ENCODE data around the gene TBL3. TPM values are rescaled to one million over a fixed set of nuclear protein-coding genes. Genes with fewer than 3 reads are reported as not detected.

The TBL3 gene
- total and polyA plus RNA-seq, 11 donors: 19.3 to 68.7 (median 22.0) TPM

GRCh38 chr16:1976951-1977874 lies 5.4 kb downstream of the TBL3 start:
- 92 to 94% (median 93%) methylated on average over 28 to 33 of the region's 33 CpGs for WGBS, 4 donors
- Histone ChIP-seq H3K9me3 (no peaks in the 10 kb centered on the region), H3K27ac (no peak overlapping the region), H3K27me3 (peaks cover 7 to 82% (median 36%) of the 10 kb centered on the region in 9 donors), H3K4me1 (peaks cover 0 to 38% (median 14%) of the 10 kb centered on the region in 12 donors), H3K4me3 (no peak overlapping the region), H3K36me3 (peaks cover 4 to 49% (median 41%) of the 10 kb centered on the region in 9 donors)
- intact Hi-C loops (cut with DNase I): no loop called here
- DNase-seq (peak in 1 of 5 donors; percentile 27), ATAC-seq (no peak)
- TF ChIP-seq, protein P1, sequence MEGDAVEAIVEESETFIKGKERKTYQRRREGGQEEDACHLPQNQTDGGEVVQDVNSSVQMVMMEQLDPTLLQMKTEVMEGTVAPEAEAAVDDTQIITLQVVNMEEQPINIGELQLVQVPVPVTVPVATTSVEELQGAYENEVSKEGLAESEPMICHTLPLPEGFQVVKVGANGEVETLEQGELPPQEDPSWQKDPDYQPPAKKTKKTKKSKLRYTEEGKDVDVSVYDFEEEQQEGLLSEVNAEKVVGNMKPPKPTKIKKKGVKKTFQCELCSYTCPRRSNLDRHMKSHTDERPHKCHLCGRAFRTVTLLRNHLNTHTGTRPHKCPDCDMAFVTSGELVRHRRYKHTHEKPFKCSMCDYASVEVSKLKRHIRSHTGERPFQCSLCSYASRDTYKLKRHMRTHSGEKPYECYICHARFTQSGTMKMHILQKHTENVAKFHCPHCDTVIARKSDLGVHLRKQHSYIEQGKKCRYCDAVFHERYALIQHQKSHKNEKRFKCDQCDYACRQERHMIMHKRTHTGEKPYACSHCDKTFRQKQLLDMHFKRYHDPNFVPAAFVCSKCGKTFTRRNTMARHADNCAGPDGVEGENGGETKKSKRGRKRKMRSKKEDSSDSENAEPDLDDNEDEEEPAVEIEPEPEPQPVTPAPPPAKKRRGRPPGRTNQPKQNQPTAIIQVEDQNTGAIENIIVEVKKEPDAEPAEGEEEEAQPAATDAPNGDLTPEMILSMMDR (IDR thresholded peaks at IDR 0.05): no peak
- no peak for TF ChIP-seq POLR2A (IDR thresholded peaks at IDR 0.05)

DNA sequence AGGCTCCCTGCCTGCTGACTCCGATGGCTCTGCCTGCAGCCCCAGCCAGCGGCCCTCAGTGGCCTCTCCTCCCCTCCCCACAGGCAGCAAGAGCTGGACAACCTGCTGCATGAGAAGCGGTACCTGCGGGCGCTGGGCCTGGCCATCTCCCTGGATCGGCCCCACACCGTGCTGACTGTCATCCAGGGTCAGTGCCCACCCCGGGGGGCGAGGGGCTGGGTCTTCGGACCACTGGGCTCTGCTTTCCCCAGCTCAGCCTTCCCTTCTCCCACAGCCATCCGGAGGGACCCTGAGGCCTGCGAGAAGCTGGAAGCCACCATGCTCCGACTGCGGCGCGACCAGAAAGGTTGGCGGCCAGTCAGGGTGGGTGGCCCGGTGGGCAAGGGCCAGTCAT lies 6.0 kb downstream of the TBL3 start:
- intact Hi-C loops (cut with DNase I): no loop called here
- Histone ChIP-seq H3K27me3 (peaks cover 7 to 89% (median 36%) of the 10 kb centered on the region in 9 donors), H3K36me3 (peaks cover 4 to 49% (median 41%) of the 10 kb centered on the region in 9 donors), H3K4me3 (no peak overlapping the region), H3K27ac (no peak overlapping the region), H3K4me1 (peaks cover 0 to 32% (median 9%) of the 10 kb centered on the region in 12 donors), H3K9me3 (no peaks in the 10 kb centered on the region)
- ATAC-seq (no peak), DNase-seq (no peak)
- 93 to 100% (median 96%) methylated on average over 2 to 18 of the region's 18 CpGs for WGBS, 4 donors
- no peak for TF ChIP-seq POLR2A (IDR thresholded peaks at IDR 0.05)
- TF ChIP-seq, protein P1 (IDR thresholded peaks at IDR 0.05): no peak

DNA sequence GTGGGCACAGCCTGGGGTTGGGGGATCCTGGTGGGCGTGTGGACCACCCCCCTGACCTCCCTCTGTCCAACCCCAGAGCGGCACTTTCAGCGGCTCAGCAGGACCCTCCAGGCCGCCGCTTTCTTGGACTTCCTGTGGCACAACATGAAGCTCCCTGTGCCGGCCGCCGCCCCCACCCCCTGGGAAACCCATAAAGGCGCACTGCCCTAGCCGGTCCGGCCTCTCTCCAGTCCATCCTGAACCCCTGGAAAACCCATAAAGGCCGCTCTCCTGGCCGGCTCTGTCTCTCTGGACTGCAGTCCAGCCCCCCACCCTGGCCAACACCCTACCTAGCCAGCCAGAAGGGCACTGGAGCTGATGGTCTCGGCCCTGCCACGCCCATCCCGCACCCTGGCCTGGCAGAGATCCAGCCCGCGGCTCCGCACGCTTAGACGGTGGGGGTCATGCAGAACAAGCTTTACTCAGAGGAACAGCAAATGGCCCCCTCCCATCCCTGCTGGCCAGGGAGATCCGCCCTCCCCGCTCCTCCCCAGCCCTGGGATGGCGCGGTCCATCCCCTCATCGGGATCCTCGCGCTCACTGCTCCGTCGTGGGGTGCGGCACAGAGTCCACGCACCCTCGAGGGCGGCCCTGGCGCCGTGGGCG lies 6.7 kb downstream of the TBL3 start:
- Histone ChIP-seq H3K4me3 (no peak overlapping the region), H3K9me3 (no peaks in the 10 kb centered on the region), H3K27ac (no peak overlapping the region), H3K4me1 (peaks cover 0 to 33% (median 11%) of the 10 kb centered on the region in 12 donors), H3K27me3 (peaks cover 7 to 87% (median 36%) of the 10 kb centered on the region in 9 donors), H3K36me3 (peaks cover 4 to 49% (median 41%) of the 10 kb centered on the region in 9 donors)
- DNase-seq (no peak), ATAC-seq (no peak)
- 75 to 83% (median 76%) methylated on average over 15 to 37 of the region's 37 CpGs for WGBS, 4 donors
- intact Hi-C loops (cut with DNase I): no loop called here
- TF ChIP-seq, protein P1 (IDR thresholded peaks at IDR 0.05): no peak
- no peak for TF ChIP-seq POLR2A (IDR thresholded peaks at IDR 0.05)

Data from heart left ventricle (tissue), 16 donors.